ENCODE measurements around the gene MYO7A. TPM values are rescaled to one million over a fixed set of nuclear protein-coding genes. Genes with fewer than 3 reads are reported as not detected.

The MYO7A gene
- total RNA-seq, 2 donors from 2014 or later, result 15.2 to 22.7 TPM

- no peak for ATAC-seq (ENCODE audit: insufficient number of reproducible peaks, low FRiP score, low read depth)
- H3K4me3 ChIP-seq, result no peak overlapping the region
- no peak for DNase-seq (ENCODE audit: low spot score)
- no peaks in the 10 kb centered on the region for H3K27me3 ChIP-seq (replicated peaks; ENCODE audit: insufficient read depth)
- no peaks in the 10 kb centered on the region for H3K9me3 ChIP-seq
- H3K4me1 ChIP-seq (ENCODE audit: control insufficient read depth in 1 of 2, low read depth in 2 of 2), result no peaks in the 10 kb centered on the region
- TF ChIP-seq CTCF (IDR thresholded peaks at IDR 0.05), result peak; percentile 52
- no peaks in the 10 kb centered on the region for H3K36me3 ChIP-seq
- no peak overlapping the region for H3K27ac ChIP-seq
Measured at GRCh38 chr11:77113382-77114088, 14.5 kb upstream of the MYO7A start.

- Histone ChIP-seq H3K27ac (no peak overlapping the region), H3K4me3 (no peak overlapping the region), H3K27me3 (replicated peaks; ENCODE audit: insufficient read depth) (no peaks in the 10 kb centered on the region), H3K9me3 (no peaks in the 10 kb centered on the region), H3K4me1 (ENCODE audit: control insufficient read depth in 1 of 2, low read depth in 2 of 2) (no peaks in the 10 kb centered on the region), H3K36me3 (no peaks in the 10 kb centered on the region)
- ATAC-seq (ENCODE audit: insufficient number of reproducible peaks, low FRiP score, low read depth) (no peak), DNase-seq (ENCODE audit: low spot score) (no peak)
- TF ChIP-seq CTCF (IDR thresholded peaks at IDR 0.05), result no peak
Measured at GRCh38 chr11:77114089-77114463, 14.0 kb upstream of the MYO7A start.

DNA sequence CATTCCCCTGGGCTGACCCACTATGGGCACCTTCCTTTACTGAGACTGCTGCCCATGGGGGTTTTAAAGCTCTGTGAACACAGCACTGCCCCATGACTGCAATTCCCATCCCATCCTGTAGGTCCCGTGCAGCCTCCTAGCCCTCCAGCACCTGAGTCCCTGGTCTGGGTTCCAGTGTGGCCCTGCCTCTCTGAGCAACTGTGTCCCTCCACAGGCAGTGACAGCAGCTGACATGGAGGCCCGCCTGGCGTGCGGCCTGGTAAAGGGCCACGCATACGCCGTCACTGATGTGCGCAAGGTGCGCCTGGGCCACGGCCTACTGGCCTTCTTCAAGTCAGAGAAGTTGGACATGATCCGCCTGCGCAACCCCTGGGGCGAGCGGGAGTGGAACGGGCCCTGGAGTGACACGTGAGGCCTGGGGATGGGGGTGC, 12.8 kb upstream of the MYO7A start:
- Histone ChIP-seq H3K4me3 (no peak overlapping the region), H3K27me3 (replicated peaks; ENCODE audit: insufficient read depth) (no peaks in the 10 kb centered on the region), H3K4me1 (ENCODE audit: control insufficient read depth in 1 of 2, low read depth in 2 of 2) (no peaks in the 10 kb centered on the region), H3K27ac (no peak overlapping the region), H3K36me3 (peaks cover 1% of the 10 kb centered on the region), H3K9me3 (no peaks in the 10 kb centered on the region)
- DNase-seq (ENCODE audit: low spot score) (no peak), ATAC-seq (ENCODE audit: insufficient number of reproducible peaks, low FRiP score, low read depth) (no peak)
- no peak for TF ChIP-seq CTCF (IDR thresholded peaks at IDR 0.05)

- DNase-seq (ENCODE audit: low spot score) (no peak), ATAC-seq (ENCODE audit: insufficient number of reproducible peaks, low FRiP score, low read depth) (no peak)
- Histone ChIP-seq H3K36me3 (peaks cover 7% of the 10 kb centered on the region), H3K9me3 (no peaks in the 10 kb centered on the region), H3K4me1 (ENCODE audit: control insufficient read depth in 1 of 2, low read depth in 2 of 2) (no peaks in the 10 kb centered on the region), H3K27ac (no peak overlapping the region), H3K27me3 (replicated peaks; ENCODE audit: insufficient read depth) (no peaks in the 10 kb centered on the region), H3K4me3 (no peak overlapping the region)
- no peak for TF ChIP-seq CTCF (IDR thresholded peaks at IDR 0.05)
Measured at GRCh38 chr11:77115956-77116355, 12.1 kb upstream of the MYO7A start.

DNA sequence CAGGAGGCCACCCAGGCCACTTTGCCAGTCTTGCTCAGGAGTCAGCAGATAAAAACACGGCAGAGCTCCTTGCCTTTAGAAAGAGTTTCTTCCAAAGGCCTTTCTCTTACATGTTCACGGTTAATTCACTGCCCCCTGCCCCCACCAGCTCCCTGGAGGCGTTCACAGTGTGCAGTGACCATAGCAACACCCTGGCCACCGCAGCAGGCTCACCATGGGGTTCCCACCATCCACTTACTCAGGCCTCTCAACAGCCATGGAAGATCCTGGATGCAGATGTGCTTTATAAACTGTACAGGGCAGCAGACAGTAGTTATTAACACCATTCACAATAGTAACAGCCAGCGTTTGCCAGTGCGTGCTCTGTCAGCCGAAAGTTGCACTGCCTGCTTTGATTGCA, 10.6 kb upstream of the MYO7A start:
- Histone ChIP-seq H3K27ac (no peak overlapping the region), H3K27me3 (replicated peaks; ENCODE audit: insufficient read depth) (no peaks in the 10 kb centered on the region), H3K4me1 (ENCODE audit: control insufficient read depth in 1 of 2, low read depth in 2 of 2) (no peaks in the 10 kb centered on the region), H3K9me3 (no peaks in the 10 kb centered on the region), H3K4me3 (no peak overlapping the region), H3K36me3 (peaks cover 10% of the 10 kb centered on the region)
- no peak for DNase-seq (ENCODE audit: low spot score)
- TF ChIP-seq CTCF (IDR thresholded peaks at IDR 0.05), result no peak
- ATAC-seq (ENCODE audit: insufficient number of reproducible peaks, low FRiP score, low read depth), result no peak

Measured in thoracic aorta (tissue), 2 donors.